ENCODE data around the gene TP73.

The TP73 gene

GRCh38 chr1:3609016-3609768 lies 43.1 kb upstream of the TP73 start:
- no peak overlapping the region for H3K4me3 ChIP-seq (ENCODE audit: low read length in 2 of 2)
- H3K27me3 ChIP-seq (ENCODE audit: control insufficient read depth in 2 of 2, insufficient read depth in 2 of 2, low read length in 2 of 2): peaks cover 8 to 18% of the 10 kb centered on the region in 2 donors
- no peaks in the 10 kb centered on the region for H3K36me3 ChIP-seq (ENCODE audit: control insufficient read depth in 2 of 2, insufficient read depth in 2 of 2, low read length in 2 of 2)
- H3K4me1 ChIP-seq (ENCODE audit: control insufficient read depth in 2 of 2, insufficient read depth in 2 of 2, low read length in 2 of 2): peaks cover 2 to 5% of the 10 kb centered on the region in 2 donors
- H3K9ac ChIP-seq (ENCODE audit: low read depth in 1 of 2, low read length in 2 of 2): no peak overlapping the region
- H3K9me3 ChIP-seq (ENCODE audit: control insufficient read depth in 2 of 2, low read length in 2 of 2): no peaks in the 10 kb centered on the region
- H3K27ac ChIP-seq (ENCODE audit: low read depth in 2 of 2, low read length in 2 of 2): no peak overlapping the region

DNA sequence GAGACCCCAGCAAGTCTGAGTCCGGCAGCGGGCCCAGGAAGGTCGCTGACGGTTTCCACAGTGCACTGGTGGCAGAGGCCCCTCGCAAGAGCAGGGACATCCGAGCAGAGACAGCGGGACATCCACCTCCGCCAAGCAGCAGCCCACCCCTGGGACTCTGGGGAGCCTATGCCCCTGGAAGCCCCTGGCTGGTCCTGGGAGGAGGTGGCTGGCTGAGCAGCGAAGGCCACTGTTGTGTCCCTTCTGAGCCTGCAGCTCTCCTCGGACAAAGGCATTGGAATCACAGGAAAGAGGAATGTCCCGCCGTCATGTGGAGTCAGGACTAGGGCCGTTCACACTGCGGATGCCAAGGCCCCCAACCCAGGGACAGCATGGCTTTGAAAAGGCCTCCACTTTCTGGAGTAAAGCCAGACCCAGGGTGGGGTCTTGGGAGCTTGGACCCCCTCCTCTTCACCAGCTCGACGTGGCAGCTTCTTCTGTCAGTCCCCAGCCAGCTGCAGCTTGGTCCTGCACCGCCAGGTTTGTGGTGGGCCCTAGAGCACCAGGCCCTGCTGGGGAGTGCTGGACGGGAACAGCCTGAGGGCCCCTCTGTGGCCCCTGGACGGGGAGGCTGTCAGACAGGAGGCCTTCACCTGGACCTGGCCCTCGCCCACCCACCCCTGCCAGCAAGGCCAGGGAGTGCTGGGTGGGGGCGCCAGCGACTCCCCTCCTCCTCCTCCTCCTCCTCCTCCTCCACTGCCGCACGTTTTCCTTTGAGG lies 42.4 kb upstream of the TP73 start:
- Histone ChIP-seq H3K36me3 (ENCODE audit: control insufficient read depth in 2 of 2, insufficient read depth in 2 of 2, low read length in 2 of 2) (no peaks in the 10 kb centered on the region), H3K9ac (ENCODE audit: low read depth in 1 of 2, low read length in 2 of 2) (no peak overlapping the region), H3K27me3 (ENCODE audit: control insufficient read depth in 2 of 2, insufficient read depth in 2 of 2, low read length in 2 of 2) (peaks cover 8 to 18% of the 10 kb centered on the region in 2 donors), H3K27ac (ENCODE audit: low read depth in 2 of 2, low read length in 2 of 2) (no peak overlapping the region), H3K4me1 (ENCODE audit: control insufficient read depth in 2 of 2, insufficient read depth in 2 of 2, low read length in 2 of 2) (peaks cover 2 to 5% of the 10 kb centered on the region in 2 donors), H3K9me3 (ENCODE audit: control insufficient read depth in 2 of 2, low read length in 2 of 2) (no peaks in the 10 kb centered on the region), H3K4me3 (ENCODE audit: low read length in 2 of 2) (no peak overlapping the region)

DNA sequence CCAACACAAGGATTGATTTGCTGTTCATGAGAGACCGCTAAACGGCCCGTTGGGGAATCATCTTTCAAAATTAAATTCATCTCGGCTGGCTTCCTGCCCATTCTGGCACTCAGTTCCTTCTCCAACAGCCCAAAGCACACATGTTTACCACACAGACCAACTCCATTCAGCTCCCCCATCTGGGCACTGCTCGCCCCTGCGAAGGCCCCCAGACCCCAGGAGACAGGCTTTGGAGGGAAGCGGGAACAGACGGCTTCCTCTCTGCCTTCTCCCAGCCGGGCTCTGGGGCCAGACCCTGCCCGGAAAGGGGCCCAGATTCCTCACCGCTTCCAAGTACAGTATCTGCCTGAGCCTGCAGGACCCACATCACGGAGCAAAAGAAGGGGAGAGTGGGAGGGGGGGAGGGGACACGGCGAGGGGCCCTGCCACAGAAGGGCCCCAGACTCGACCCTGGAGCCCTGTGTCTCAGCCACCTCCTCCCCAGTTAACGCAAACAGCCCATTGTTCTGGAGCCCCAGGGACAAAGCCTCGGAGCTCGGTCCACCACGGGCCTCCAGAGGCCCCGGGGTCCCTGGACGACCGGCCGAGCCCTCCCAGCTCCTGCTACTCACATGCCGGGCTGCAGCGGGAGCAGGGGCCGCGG lies 41.7 kb upstream of the TP73 start:
- H3K4me1 ChIP-seq (ENCODE audit: control insufficient read depth in 2 of 2, insufficient read depth in 2 of 2, low read length in 2 of 2): peaks cover 2 to 5% of the 10 kb centered on the region in 2 donors
- H3K9ac ChIP-seq (ENCODE audit: low read depth in 1 of 2, low read length in 2 of 2): no peak overlapping the region
- H3K27ac ChIP-seq (ENCODE audit: low read depth in 2 of 2, low read length in 2 of 2): no peak overlapping the region
- H3K9me3 ChIP-seq (ENCODE audit: control insufficient read depth in 2 of 2, low read length in 2 of 2): no peaks in the 10 kb centered on the region
- H3K27me3 ChIP-seq (ENCODE audit: control insufficient read depth in 2 of 2, insufficient read depth in 2 of 2, low read length in 2 of 2): peaks cover 8 to 18% of the 10 kb centered on the region in 2 donors
- no peaks in the 10 kb centered on the region for H3K36me3 ChIP-seq (ENCODE audit: control insufficient read depth in 2 of 2, insufficient read depth in 2 of 2, low read length in 2 of 2)
- H3K4me3 ChIP-seq (ENCODE audit: low read length in 2 of 2): no peak overlapping the region

DNA sequence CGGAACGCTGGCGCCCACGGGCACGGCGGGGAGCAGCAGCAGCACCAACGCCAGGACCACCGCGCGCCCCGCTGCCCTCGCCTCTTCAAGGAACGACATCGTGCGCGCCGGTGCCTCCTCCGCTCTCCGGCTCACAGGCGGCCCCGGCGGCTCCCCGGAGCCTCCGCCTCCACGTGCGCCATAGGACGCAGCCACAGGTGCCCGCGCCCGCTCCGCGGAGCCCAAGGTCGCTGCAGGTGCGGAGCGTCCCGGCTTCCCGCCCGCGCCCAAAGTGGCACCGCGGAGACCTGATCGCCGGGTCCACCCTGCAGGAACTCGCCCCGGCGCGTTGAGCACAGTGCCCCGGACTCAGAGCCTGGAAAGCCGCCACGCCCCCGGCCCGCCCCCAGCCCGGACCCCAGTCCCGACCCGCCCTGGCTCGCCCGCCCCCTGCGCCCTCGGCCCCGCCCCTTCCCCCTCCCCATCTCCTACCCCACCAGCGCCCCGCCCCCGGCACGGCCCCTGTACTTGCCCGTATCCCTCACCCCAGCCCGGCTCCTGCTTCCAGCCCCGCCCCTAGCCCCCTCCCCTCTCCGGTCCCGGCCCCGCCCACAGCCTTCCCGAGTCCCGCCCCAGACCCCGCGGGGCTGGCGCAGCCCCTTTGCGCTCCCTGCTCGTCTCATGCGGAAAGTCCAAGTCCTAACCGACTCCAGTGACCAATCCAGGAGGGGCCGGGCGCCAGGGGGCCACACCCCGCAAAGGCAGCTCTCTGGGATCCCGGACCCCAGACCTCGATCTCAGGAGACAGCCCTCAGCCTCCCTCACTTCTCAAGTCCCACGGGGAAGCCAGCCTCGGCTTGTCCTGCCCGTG lies 40.9 kb upstream of the TP73 start, which contains the start of gene MEGF6:
Gene MEGF6 (minus strand): TSS at position 339 of the 850 bp plus-strand sequence. CDS start 240 bp downstream, at position 99.
- Histone ChIP-seq H3K27ac (ENCODE audit: low read depth in 2 of 2, low read length in 2 of 2) (no peak within 1 kb of the TSS), H3K36me3 (ENCODE audit: control insufficient read depth in 2 of 2, insufficient read depth in 2 of 2, low read length in 2 of 2) (no peaks in the 10 kb centered on the region), H3K4me1 (ENCODE audit: control insufficient read depth in 2 of 2, insufficient read depth in 2 of 2, low read length in 2 of 2) (peaks cover 2 to 5% of the 10 kb centered on the region in 2 donors), H3K9ac (ENCODE audit: low read depth in 1 of 2, low read length in 2 of 2) (no peak within 1 kb of the TSS), H3K27me3 (ENCODE audit: control insufficient read depth in 2 of 2, insufficient read depth in 2 of 2, low read length in 2 of 2) (peaks cover 8 to 18% of the 10 kb centered on the region in 2 donors), H3K4me3 (ENCODE audit: low read length in 2 of 2) (peak within 1 kb of the TSS in 1 of 2 donors; percentile 27), H3K9me3 (ENCODE audit: control insufficient read depth in 2 of 2, low read length in 2 of 2) (no peaks in the 10 kb centered on the region)

DNA sequence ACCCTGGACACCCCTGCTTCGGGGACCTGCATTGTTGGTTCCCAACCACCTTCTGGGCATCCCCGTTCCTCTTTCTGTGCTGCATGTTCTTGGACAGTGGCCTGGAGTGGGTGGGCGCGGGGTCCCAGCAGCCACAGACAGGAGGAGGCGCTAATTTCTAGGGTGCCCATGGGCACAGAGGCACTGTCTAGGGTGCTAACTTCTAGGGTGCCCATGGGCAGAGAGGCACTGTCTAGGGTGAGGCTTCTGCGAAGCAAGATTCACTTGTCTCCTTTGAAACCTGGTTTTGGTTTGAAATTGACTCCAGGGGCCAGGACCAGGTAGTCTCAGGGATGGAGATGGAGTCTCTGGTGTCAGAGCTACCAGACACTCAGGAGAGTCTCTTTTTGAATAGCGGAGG lies 40.2 kb upstream of the TP73 start:
- no peak overlapping the region for H3K9ac ChIP-seq (ENCODE audit: low read depth in 1 of 2, low read length in 2 of 2)
- H3K36me3 ChIP-seq (ENCODE audit: control insufficient read depth in 2 of 2, insufficient read depth in 2 of 2, low read length in 2 of 2): no peaks in the 10 kb centered on the region
- H3K9me3 ChIP-seq (ENCODE audit: control insufficient read depth in 2 of 2, low read length in 2 of 2): no peaks in the 10 kb centered on the region
- peaks cover 8 to 18% of the 10 kb centered on the region in 2 donors for H3K27me3 ChIP-seq (ENCODE audit: control insufficient read depth in 2 of 2, insufficient read depth in 2 of 2, low read length in 2 of 2)
- no peak overlapping the region for H3K4me3 ChIP-seq (ENCODE audit: low read length in 2 of 2)
- H3K27ac ChIP-seq (ENCODE audit: low read depth in 2 of 2, low read length in 2 of 2): no peak overlapping the region
- H3K4me1 ChIP-seq (ENCODE audit: control insufficient read depth in 2 of 2, insufficient read depth in 2 of 2, low read length in 2 of 2): peaks cover 2 to 5% of the 10 kb centered on the region in 2 donors

DNA sequence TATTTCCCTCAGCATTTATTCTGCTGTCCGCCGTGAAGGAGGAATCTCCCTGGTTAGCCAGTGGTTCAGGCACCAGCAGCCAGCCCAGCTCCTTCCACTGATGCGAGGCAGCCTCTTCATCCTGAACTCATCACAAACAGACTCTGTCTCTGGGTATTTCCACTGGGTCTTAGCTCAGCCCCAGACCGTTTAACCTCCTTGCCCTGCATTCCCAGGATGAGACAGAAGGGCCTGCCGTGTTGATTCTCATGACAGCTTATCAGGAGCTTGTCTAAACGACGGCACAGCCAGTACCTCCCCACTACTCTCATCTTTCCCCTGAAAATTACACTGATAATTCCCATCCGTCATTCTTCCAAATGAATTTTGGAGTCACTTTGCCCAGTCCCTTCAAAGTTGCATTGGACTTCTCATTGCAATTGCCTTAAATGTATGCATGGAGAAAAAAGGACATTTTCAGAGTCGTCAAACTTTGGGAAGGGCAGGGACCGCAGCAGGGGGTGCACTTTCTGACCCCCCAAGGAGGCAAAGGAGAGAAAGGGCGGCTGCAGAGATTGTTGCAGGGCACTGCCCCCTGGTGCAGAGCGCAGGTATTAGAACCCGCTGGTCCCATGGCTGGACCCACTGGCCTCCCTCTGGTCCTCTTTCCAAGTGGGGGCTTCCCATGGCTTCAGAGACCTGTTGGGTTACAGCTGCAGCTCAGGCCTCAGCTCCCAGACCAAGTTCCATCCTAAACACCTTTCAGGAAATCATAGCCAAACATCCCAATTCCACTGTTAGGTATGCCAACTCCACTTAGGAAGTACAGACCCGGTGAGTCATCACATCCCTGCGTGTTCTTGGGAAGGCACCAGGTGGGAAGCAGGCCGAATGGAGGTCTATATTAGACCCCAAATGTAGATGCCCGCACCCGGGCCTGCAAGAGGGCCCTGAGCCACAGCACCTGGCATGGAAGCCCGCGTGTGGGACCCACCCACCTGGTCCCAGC lies 37.3 kb upstream of the TP73 start:
- no peaks in the 10 kb centered on the region for H3K36me3 ChIP-seq (ENCODE audit: control insufficient read depth in 2 of 2, insufficient read depth in 2 of 2, low read length in 2 of 2)
- no peak overlapping the region for H3K9ac ChIP-seq (ENCODE audit: low read depth in 1 of 2, low read length in 2 of 2)
- peaks cover 2 to 13% of the 10 kb centered on the region in 2 donors for H3K27me3 ChIP-seq (ENCODE audit: control insufficient read depth in 2 of 2, insufficient read depth in 2 of 2, low read length in 2 of 2)
- no peak overlapping the region for H3K4me3 ChIP-seq (ENCODE audit: low read length in 2 of 2)
- no peak overlapping the region for H3K27ac ChIP-seq (ENCODE audit: low read depth in 2 of 2, low read length in 2 of 2)
- H3K9me3 ChIP-seq (ENCODE audit: control insufficient read depth in 2 of 2, low read length in 2 of 2): no peaks in the 10 kb centered on the region
- peaks cover 5 to 7% of the 10 kb centered on the region in 2 donors for H3K4me1 ChIP-seq (ENCODE audit: control insufficient read depth in 2 of 2, insufficient read depth in 2 of 2, low read length in 2 of 2)

DNA sequence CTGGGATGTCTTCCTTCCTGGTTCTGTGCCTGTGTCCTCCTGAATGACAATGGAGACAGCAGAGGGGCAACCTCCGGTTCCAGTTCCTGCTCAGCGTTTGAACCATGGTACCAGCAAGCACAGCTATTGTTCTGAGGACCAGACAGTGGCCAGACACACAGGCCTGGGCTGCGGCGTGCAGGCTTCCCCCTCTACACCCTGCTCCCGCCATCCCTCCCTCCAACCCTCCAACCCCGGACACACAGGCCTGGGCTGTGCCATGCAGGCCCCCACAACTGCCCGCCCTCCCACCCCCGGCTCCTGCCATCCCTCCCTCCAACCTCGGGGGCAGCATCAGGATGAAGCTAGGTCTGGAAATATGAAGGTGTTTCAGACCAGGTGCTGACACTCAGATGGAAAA lies 35.5 kb upstream of the TP73 start:
- no peaks in the 10 kb centered on the region for H3K9me3 ChIP-seq (ENCODE audit: control insufficient read depth in 2 of 2, low read length in 2 of 2)
- peaks cover 2 to 4% of the 10 kb centered on the region in 2 donors for H3K4me1 ChIP-seq (ENCODE audit: control insufficient read depth in 2 of 2, insufficient read depth in 2 of 2, low read length in 2 of 2)
- H3K4me3 ChIP-seq (ENCODE audit: low read length in 2 of 2): no peak overlapping the region
- no peak overlapping the region for H3K9ac ChIP-seq (ENCODE audit: low read depth in 1 of 2, low read length in 2 of 2)
- peaks cover 0 to 7% of the 10 kb centered on the region in 2 donors for H3K27me3 ChIP-seq (ENCODE audit: control insufficient read depth in 2 of 2, insufficient read depth in 2 of 2, low read length in 2 of 2)
- H3K36me3 ChIP-seq (ENCODE audit: control insufficient read depth in 2 of 2, insufficient read depth in 2 of 2, low read length in 2 of 2): no peaks in the 10 kb centered on the region
- no peak overlapping the region for H3K27ac ChIP-seq (ENCODE audit: low read depth in 2 of 2, low read length in 2 of 2)

- Histone ChIP-seq H3K27me3 (ENCODE audit: control insufficient read depth in 2 of 2, insufficient read depth in 2 of 2, low read length in 2 of 2) (peaks cover 0 to 3% of the 10 kb centered on the region in 2 donors), H3K9me3 (ENCODE audit: control insufficient read depth in 2 of 2, low read length in 2 of 2) (no peaks in the 10 kb centered on the region), H3K4me1 (ENCODE audit: control insufficient read depth in 2 of 2, insufficient read depth in 2 of 2, low read length in 2 of 2) (peaks cover 2 to 4% of the 10 kb centered on the region in 2 donors), H3K36me3 (ENCODE audit: control insufficient read depth in 2 of 2, insufficient read depth in 2 of 2, low read length in 2 of 2) (no peaks in the 10 kb centered on the region), H3K27ac (ENCODE audit: low read depth in 2 of 2, low read length in 2 of 2) (no peak overlapping the region), H3K4me3 (ENCODE audit: low read length in 2 of 2) (no peak overlapping the region), H3K9ac (ENCODE audit: low read depth in 1 of 2, low read length in 2 of 2) (no peak overlapping the region)
These were observed 34.4 kb upstream of the TP73 start for GRCh38 chr1:3617806-3618345.

Measured in mucosa of rectum (tissue), 2 donors.